Stomach smooth muscle (tissue), 2 donors: Measurements from ENCODE around the gene UXS1.
A peak's percentile ranks its signal among the peaks of the same experiment; 100 is the strongest.

Experiments used
- H3K27ac ChIP-seq: one replicate; pipeline ENCODE4 v1.7.0; 2013; ENCODE audit warnings: mild to moderate bottlenecking, low read length, inconsistent platforms
- H3K27me3 ChIP-seq, 2 donors: one replicate each; pipeline ENCODE4 v1.7.0; 2013; ENCODE audit warnings: low read length in 2 of 2; ENCODE audit not compliant: insufficient read depth in 2 of 2, control insufficient read depth in 1 of 2
- H3K36me3 ChIP-seq, 2 donors: one replicate each; pipeline ENCODE4 v1.7.0; 2013; ENCODE audit warnings: low read length in 2 of 2; ENCODE audit not compliant: control insufficient read depth in 2 of 2, insufficient read depth in 2 of 2
- H3K4me1 ChIP-seq: one replicate; pipeline ENCODE4 v1.7.0; 2013; ENCODE audit warnings: low read length; ENCODE audit not compliant: control insufficient read depth, insufficient read depth
- H3K4me3 ChIP-seq, 2 donors: one replicate each; pipeline ENCODE4 v1.7.0; 2013; ENCODE audit warnings: low read length in 2 of 2
- H3K9ac ChIP-seq, 2 donors: one replicate each; pipeline ENCODE4 v1.7.0; 2013; ENCODE audit warnings: low read length in 2 of 2, mild to moderate bottlenecking in 1 of 2
- H3K9me3 ChIP-seq, 2 donors: one replicate each; pipeline ENCODE4 v1.7.0; 2013; ENCODE audit warnings: low read length in 2 of 2; ENCODE audit not compliant: control insufficient read depth in 2 of 2
- donor health status: healthy.
- donor health status: Pancreatic carcinoma.

UXS1 gene

GRCh38 chr2:106130251-106130998, 63.7 kb downstream of the UXS1 start:
- Histone ChIP-seq H3K4me1 (peaks cover 12% of the 10 kb centered on the region), H3K9ac (no peak overlapping the region), H3K36me3 (peaks cover 4 to 8% of the 10 kb centered on the region in 2 donors), H3K9me3 (no peaks in the 10 kb centered on the region), H3K27me3 (no peaks in the 10 kb centered on the region), H3K27ac (no peak overlapping the region), H3K4me3 (peak overlapping the region in 1 of 2 donors; percentile 35)

GRCh38 chr2:106129592-106129991, 64.5 kb downstream of the UXS1 start:
- H3K4me3 ChIP-seq = no peak overlapping the region
- H3K9me3 ChIP-seq = no peaks in the 10 kb centered on the region
- H3K27me3 ChIP-seq = no peaks in the 10 kb centered on the region
- no peak overlapping the region for H3K9ac ChIP-seq
- peaks cover 12% of the 10 kb centered on the region for H3K4me1 ChIP-seq
- H3K36me3 ChIP-seq = peaks cover 7 to 16% of the 10 kb centered on the region in 2 donors
- H3K27ac ChIP-seq = no peak overlapping the region

- H3K9me3 ChIP-seq = no peaks in the 10 kb centered on the region
- no peaks in the 10 kb centered on the region for H3K27me3 ChIP-seq
- H3K4me3 ChIP-seq = no peak overlapping the region
- peaks cover 7 to 16% of the 10 kb centered on the region in 2 donors for H3K36me3 ChIP-seq
- H3K27ac ChIP-seq = no peak overlapping the region
- H3K9ac ChIP-seq = no peak overlapping the region
- H3K4me1 ChIP-seq = peaks cover 12% of the 10 kb centered on the region
These were observed 65.0 kb downstream of the UXS1 start for GRCh38 chr2:106129150-106129549.

GRCh38 chr2:106127776-106128268, 66.3 kb downstream of the UXS1 start:
- no peaks in the 10 kb centered on the region for H3K9me3 ChIP-seq
- H3K27me3 ChIP-seq = no peaks in the 10 kb centered on the region
- H3K4me3 ChIP-seq = no peak overlapping the region
- no peak overlapping the region for H3K27ac ChIP-seq
- H3K36me3 ChIP-seq = peaks cover 7 to 21% of the 10 kb centered on the region in 2 donors
- no peak overlapping the region for H3K9ac ChIP-seq
- peaks cover 12% of the 10 kb centered on the region for H3K4me1 ChIP-seq

GRCh38 chr2:106127282-106127771, 66.8 kb downstream of the UXS1 start:
- Histone ChIP-seq H3K4me1 (peaks cover 13% of the 10 kb centered on the region), H3K36me3 (peaks cover 7 to 22% of the 10 kb centered on the region in 2 donors), H3K27ac (no peak overlapping the region)

GRCh38 chr2:106126705-106127281, 67.3 kb downstream of the UXS1 start:
- H3K9me3 ChIP-seq = no peaks in the 10 kb centered on the region
- H3K27ac ChIP-seq = no peak overlapping the region
- no peak overlapping the region for H3K9ac ChIP-seq
- no peaks in the 10 kb centered on the region for H3K27me3 ChIP-seq
- H3K36me3 ChIP-seq = peaks cover 10 to 26% of the 10 kb centered on the region in 2 donors
- no peak overlapping the region for H3K4me3 ChIP-seq
- H3K4me1 ChIP-seq = peaks cover 18% of the 10 kb centered on the region

More at GRCh38 chr2:106127282-106127771, 66.8 kb downstream of the UXS1 start:
- Histone ChIP-seq H3K27me3 (no peaks in the 10 kb centered on the region), H3K9ac (no peak overlapping the region), H3K9me3 (no peaks in the 10 kb centered on the region), H3K4me3 (no peak overlapping the region)

- H3K4me3 ChIP-seq = no peak overlapping the region
- no peaks in the 10 kb centered on the region for H3K27me3 ChIP-seq
- no peaks in the 10 kb centered on the region for H3K9me3 ChIP-seq
- no peak overlapping the region for H3K9ac ChIP-seq
- H3K4me1 ChIP-seq = peaks cover 20% of the 10 kb centered on the region
- H3K36me3 ChIP-seq = peaks cover 12 to 28% of the 10 kb centered on the region in 2 donors
- H3K27ac ChIP-seq = no peak overlapping the region
These were observed 67.8 kb downstream of the UXS1 start for GRCh38 chr2:106126295-106126694.

GRCh38 chr2:106124905-106125549, 69.1 kb downstream of the UXS1 start:
- Histone ChIP-seq H3K36me3 (peaks cover 20 to 38% of the 10 kb centered on the region in 2 donors), H3K4me3 (no peak overlapping the region), H3K27me3 (no peaks in the 10 kb centered on the region), H3K4me1 (peaks cover 13% of the 10 kb centered on the region), H3K27ac (no peak overlapping the region), H3K9ac (no peak overlapping the region), H3K9me3 (no peaks in the 10 kb centered on the region)

GRCh38 chr2:106124106-106124756, 69.9 kb downstream of the UXS1 start:
- H3K36me3 ChIP-seq = peaks cover 20 to 43% of the 10 kb centered on the region in 2 donors
- H3K9ac ChIP-seq = no peak overlapping the region
- no peaks in the 10 kb centered on the region for H3K27me3 ChIP-seq
- no peak overlapping the region for H3K4me3 ChIP-seq
- no peak overlapping the region for H3K27ac ChIP-seq
- peaks cover 13% of the 10 kb centered on the region for H3K4me1 ChIP-seq
- H3K9me3 ChIP-seq = no peaks in the 10 kb centered on the region

GRCh38 chr2:106122157-106122556, 71.9 kb downstream of the UXS1 start:
- Histone ChIP-seq H3K4me3 (no peak overlapping the region), H3K4me1 (peaks cover 8% of the 10 kb centered on the region), H3K9me3 (no peaks in the 10 kb centered on the region), H3K9ac (no peak overlapping the region), H3K27ac (no peak overlapping the region), H3K27me3 (no peaks in the 10 kb centered on the region), H3K36me3 (peaks cover 21 to 43% of the 10 kb centered on the region in 2 donors)
